B cell (primary cell): ENCODE results near the gene ANKRD50. TPM values are rescaled to one million over a fixed set of nuclear protein-coding genes. Genes with fewer than 3 reads are reported as not detected.

Experiments
- ATAC-seq: fragments of 200-7000 bp; cut with Tn5 transposase; one replicate; pipeline ENCODE4 v1.10.0; 2021; ENCODE audit warnings: low read depth, mild to moderate bottlenecking, moderate number of reproducible peaks, moderate library complexity
- CTCF ChIA-PET: fragments of 350-600 bp; sonication (Branson Sonifier 250); formaldehyde crosslinking; loops from one replicate; lab custom pipeline; 2021; ENCODE audit warnings: antibody characterized with exemption, inconsistent platforms; lab: Charles Lee
- POLR2A ChIA-PET: fragments of 350-600 bp; sonication (Branson Sonifier 250); formaldehyde crosslinking; loops from one replicate; lab custom pipeline; 2021; ENCODE audit warnings: antibody characterized with exemption; lab: Charles Lee
- DNase-seq: peaks from one replicate; pipeline ENCODE4 v3.0.0; 2013
- H2AFZ ChIP-seq: 2 replicates; pipeline ENCODE4 v1.6.1; 2012; ENCODE audit warnings: mild to moderate bottlenecking, low read depth, low read length; ENCODE audit not compliant: insufficient read depth, poor library complexity, severe bottlenecking
- H3K27ac ChIP-seq, 2 donors: 1 replicate in 1 of 2; 2 replicates in 1 of 2; pipeline ENCODE4 v1.5.1; 2012 to 2013; ENCODE audit warnings: low read length in 2 of 2, mild to moderate bottlenecking in 2 of 2, moderate library complexity in 1 of 2
- H3K27me3 ChIP-seq, 4 experiments: fragments of 200-600 bp in 1 of 4; sonication (generic) in 1 of 4; replicated peaks in 1 of 4; 1 replicate in 2 of 4; 2 replicates in 2 of 4; pipeline versions ENCODE4 v1.6.1 to v1.7.0; 2013 to 2016; ENCODE audit warnings: low read length in 3 of 4, mild to moderate bottlenecking in 2 of 4, mixed read lengths in 1 of 4, moderate library complexity in 1 of 4; ENCODE audit not compliant: insufficient read depth in 4 of 4, control insufficient read depth in 3 of 4; ENCODE audit errors: control extremely low read depth in 1 of 4
- H3K36me3 ChIP-seq, 2 experiments: replicated peaks in 1 of 2; 1 replicate in 1 of 2; 2 replicates in 1 of 2; pipeline versions ENCODE4 v1.6.1 to v1.7.1; 2013; ENCODE audit warnings: low read length in 1 of 2; ENCODE audit not compliant: insufficient read depth in 2 of 2, control insufficient read depth in 1 of 2; ENCODE audit errors: control extremely low read depth in 1 of 2, extremely low read depth in 1 of 2
- H3K4me1 ChIP-seq, 2 donors: fragments of 200-600 bp in 1 of 2; sonication (generic) in 1 of 2; 1 replicate in 1 of 2; 2 replicates in 1 of 2; pipeline versions ENCODE4 v1.5.1 to v1.6.1; 2013 to 2017; ENCODE audit warnings: low read length in 2 of 2; ENCODE audit not compliant: control insufficient read depth in 2 of 2, insufficient read depth in 2 of 2
- H3K4me2 ChIP-seq: replicated peaks from 2 replicates; pipeline ENCODE3; 2012; ENCODE audit warnings: mild to moderate bottlenecking, low read depth, low read length; ENCODE audit not compliant: poor library complexity, severe bottlenecking
- H3K4me3 ChIP-seq, 5 experiments: fragments of 200-600 bp in 1 of 5; sonication (generic) in 1 of 5; 1 replicate in 3 of 5; 2 replicates in 2 of 5; pipeline versions ENCODE4 v1.5.1 to v1.7.0; 2011 to 2016; ENCODE audit warnings: low read length in 4 of 5, mild to moderate bottlenecking in 4 of 5, low read depth in 2 of 5, control low read depth in 1 of 5, moderate library complexity in 1 of 5; ENCODE audit not compliant: insufficient read depth in 1 of 5; ENCODE audit errors: control extremely low read depth in 1 of 5, extremely low read depth in 1 of 5
- H3K79me2 ChIP-seq: fragments of 200-600 bp; sonication (generic); one replicate; pipeline ENCODE4 v1.6.0; 2016; ENCODE audit warnings: low read length; ENCODE audit not compliant: control insufficient read depth, insufficient read depth
- H3K9ac ChIP-seq: fragments of 200-600 bp; sonication (generic); 2 replicates; pipeline ENCODE4 v1.6.1; 2017; ENCODE audit warnings: mild to moderate bottlenecking, low read length, moderate library complexity
- H3K9me3 ChIP-seq, 3 donors: one replicate each; pipeline versions ENCODE4 v1.6.1 to v1.7.1; 2013; ENCODE audit warnings: low read length in 2 of 3; ENCODE audit not compliant: control insufficient read depth in 2 of 3, insufficient read depth in 1 of 3; ENCODE audit errors: control extremely low read depth in 1 of 3
- H4K20me1 ChIP-seq: 2 replicates; pipeline ENCODE4 v1.6.0; 2012; ENCODE audit warnings: mild to moderate bottlenecking, low read length; ENCODE audit not compliant: insufficient read depth, control insufficient read depth, poor library complexity, severe bottlenecking
- H3K27ac Mint-ChIP-seq: one replicate; pipeline ENCODE4 v1.8.0; 2021; ENCODE audit warnings: mixed read lengths
- H3K27me3 Mint-ChIP-seq: one replicate; pipeline ENCODE4 v1.8.0; 2021; ENCODE audit warnings: mixed read lengths
- H3K4me1 Mint-ChIP-seq: one replicate; pipeline ENCODE4 v1.8.0; 2021; ENCODE audit warnings: mixed read lengths
- H3K4me3 Mint-ChIP-seq: one replicate; pipeline ENCODE4 v1.8.0; 2021; ENCODE audit warnings: mixed read lengths
- H3K9me3 Mint-ChIP-seq: one replicate; pipeline ENCODE4 v1.8.0; 2022; ENCODE audit warnings: mixed read lengths; ENCODE audit not compliant: insufficient read depth
- CTCF ChIP-seq: fragments of 200-600 bp; IDR thresholded peaks from one replicate; pipeline ENCODE4 v1.8.0; 2022; ENCODE audit warnings: antibody characterized with exemption, mild to moderate bottlenecking
- EZH2 ChIP-seq: IDR thresholded peaks from 2 replicates; pipeline ENCODE4 v1.6.1; 2012; ENCODE audit warnings: borderline replicate concordance, low read depth, mild to moderate bottlenecking, moderate library complexity, low read length; ENCODE audit not compliant: insufficient read depth, poor library complexity, severe bottlenecking
- WGBS: methylation state at CpG from one replicate; pipeline ENCODE4 v1.1.5; 2013; ENCODE audit warnings: missing lambda C conversion rate; ENCODE audit not compliant: insufficient coverage; 5-methylcytosine and 5-hydroxymethylcytosine counted together
- intact Hi-C: fragments of 100-400 bp; cut with micrococcal nuclease; formaldehyde crosslinking; loops from one replicate; pipeline ENCODE4 v1.10.0; 2022
- polyA plus RNA-seq: library from polyadenylated mRNA; depleted of rRNA; stranded (reverse); fragments of >200 nt; gene quantifications from 2 replicates; pipeline ENCODE4 v1.2.3, GENCODE V29; 2012
- total RNA-seq, 2 donors: library from RNA; stranded (reverse); fragments of 120-200 nt in 1 of 2; gene quantifications; 1 replicate in 1 of 2; 2 replicates in 1 of 2; pipeline versions ENCODE4 v1.2.3 to v1.2.4, GENCODE V29; 2013 to 2022

The ANKRD50 gene
- total and polyA plus RNA-seq, 2 donors (not counting 1 experiment from before 2014, with no cell fraction given), result 0.18 to 0.47 TPM

DNA sequence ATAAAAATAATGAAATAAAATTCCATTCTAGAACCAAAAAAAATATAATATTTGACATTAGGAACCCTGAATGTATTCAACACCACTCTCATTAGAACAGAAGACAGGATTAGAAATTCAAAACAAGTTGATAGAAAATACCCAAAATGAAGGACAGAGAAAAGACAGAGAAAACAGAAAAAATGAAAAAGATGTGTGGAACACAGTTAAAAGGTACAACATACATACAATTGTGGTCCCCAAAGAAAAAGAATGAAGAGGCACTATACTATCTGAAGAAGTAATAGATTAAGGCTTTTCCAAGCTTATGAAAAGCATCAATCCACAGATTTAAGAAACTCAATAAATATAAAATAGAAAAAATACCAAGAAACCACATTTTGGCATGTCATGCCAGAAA lies 16.4 kb downstream of the ANKRD50 start:
- Histone ChIP-seq H3K4me2 (no peak overlapping the region), H3K9ac (no peak overlapping the region), H3K79me2 (no peaks in the 10 kb centered on the region), H3K36me3 (no peaks in the 10 kb centered on the region), H3K4me3 (no peak overlapping the region), H2AFZ (no peak overlapping the region), H3K27me3 (no peaks in the 10 kb centered on the region), H3K9me3 (peaks cover 0 to 1% (median 0%) of the 10 kb centered on the region in 3 donors), H3K27ac (no peak overlapping the region), H4K20me1 (no peaks in the 10 kb centered on the region), H3K4me1 (no peaks in the 10 kb centered on the region)
- no peak for ATAC-seq
- Mint-ChIP-seq H3K9me3 (peaks cover 3% of the 10 kb centered on the region), H3K4me1 (no peaks in the 10 kb centered on the region), H3K4me3 (no peak overlapping the region), H3K27ac (no peak overlapping the region), H3K27me3 (no peaks in the 10 kb centered on the region)
- no peak for DNase-seq
- POLR2A ChIA-PET, result no interaction called here
- intact Hi-C loops, result no loop called here
- TF ChIP-seq EZH2 (no peak), CTCF (no peak)
- CTCF ChIA-PET, result no interaction called here

DNA sequence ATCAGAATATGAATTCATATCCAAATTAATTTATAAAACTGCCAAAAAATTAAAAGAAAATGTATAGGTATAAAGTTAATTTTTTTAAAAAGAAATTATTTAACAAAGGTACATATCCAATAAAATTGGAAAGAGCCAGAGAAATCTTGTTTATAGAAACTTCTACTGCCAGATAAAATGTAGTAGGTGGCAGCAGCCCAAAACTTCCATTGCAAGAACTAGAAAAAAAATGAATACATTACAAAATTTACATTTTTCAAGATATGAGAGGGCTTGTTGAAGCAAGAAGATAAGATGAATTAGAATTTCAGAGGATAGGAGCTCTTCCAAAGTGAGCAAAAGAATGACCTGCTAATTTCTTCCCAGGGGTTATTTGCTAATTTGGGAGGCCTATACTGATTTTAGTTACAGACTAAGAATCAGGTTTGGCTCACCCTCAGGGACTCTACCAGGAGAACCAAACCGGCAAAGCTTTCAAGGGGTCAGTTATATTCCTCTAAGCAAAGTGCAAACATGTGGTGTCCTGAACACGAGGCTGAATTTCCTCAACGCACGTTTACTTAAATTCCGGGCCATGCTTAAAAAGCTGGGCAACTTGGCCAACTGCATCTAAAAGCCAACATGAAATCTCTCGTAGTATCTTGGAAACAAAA lies 17.5 kb downstream of the ANKRD50 start:
- H3K4me3 ChIP-seq, result no peak overlapping the region
- H3K27ac ChIP-seq, result no peak overlapping the region
- no peak overlapping the region for H3K9ac ChIP-seq
- ATAC-seq (no peak), DNase-seq (no peak)
- H3K79me2 ChIP-seq, result no peaks in the 10 kb centered on the region
- no peak overlapping the region for H2AFZ ChIP-seq
- WGBS, result 98% methylated on average over 6 of the region's 6 CpGs
- H3K27me3 Mint-ChIP-seq, result no peaks in the 10 kb centered on the region
- no peaks in the 10 kb centered on the region for H3K36me3 ChIP-seq
- H3K4me2 ChIP-seq, result no peak overlapping the region
- TF ChIP-seq CTCF (no peak), EZH2 (no peak)
- H3K4me1 Mint-ChIP-seq, result no peaks in the 10 kb centered on the region
- POLR2A ChIA-PET, result no interaction called here
- peaks cover 3% of the 10 kb centered on the region for H3K9me3 Mint-ChIP-seq
- no peaks in the 10 kb centered on the region for H4K20me1 ChIP-seq
- no peaks in the 10 kb centered on the region for H3K4me1 ChIP-seq
- H3K27me3 ChIP-seq, result no peaks in the 10 kb centered on the region
- CTCF ChIA-PET, result no interaction called here
- H3K9me3 ChIP-seq, result peaks cover 0 to 1% (median 0%) of the 10 kb centered on the region in 3 donors
- intact Hi-C loops, result no loop called here
- H3K27ac Mint-ChIP-seq, result no peak overlapping the region
- H3K4me3 Mint-ChIP-seq, result no peak overlapping the region
